HTR-8/SVneo (cell line): ENCODE measurements around the gene SLAMF9.

ENCODE experiments used
- DNase-seq: peaks from one replicate; pipeline ENCODE4 v3.0.0; 2011; ENCODE audit warnings: low spot score, mixed read lengths; ENCODE audit not compliant: insufficient read length
- FAIRE-seq: peaks from 2 replicates; lab custom pipeline; 2011; peaks lifted over from hg19 to GRCh38; lab: Jason Lieb, UNC

SLAMF9 gene

DNA sequence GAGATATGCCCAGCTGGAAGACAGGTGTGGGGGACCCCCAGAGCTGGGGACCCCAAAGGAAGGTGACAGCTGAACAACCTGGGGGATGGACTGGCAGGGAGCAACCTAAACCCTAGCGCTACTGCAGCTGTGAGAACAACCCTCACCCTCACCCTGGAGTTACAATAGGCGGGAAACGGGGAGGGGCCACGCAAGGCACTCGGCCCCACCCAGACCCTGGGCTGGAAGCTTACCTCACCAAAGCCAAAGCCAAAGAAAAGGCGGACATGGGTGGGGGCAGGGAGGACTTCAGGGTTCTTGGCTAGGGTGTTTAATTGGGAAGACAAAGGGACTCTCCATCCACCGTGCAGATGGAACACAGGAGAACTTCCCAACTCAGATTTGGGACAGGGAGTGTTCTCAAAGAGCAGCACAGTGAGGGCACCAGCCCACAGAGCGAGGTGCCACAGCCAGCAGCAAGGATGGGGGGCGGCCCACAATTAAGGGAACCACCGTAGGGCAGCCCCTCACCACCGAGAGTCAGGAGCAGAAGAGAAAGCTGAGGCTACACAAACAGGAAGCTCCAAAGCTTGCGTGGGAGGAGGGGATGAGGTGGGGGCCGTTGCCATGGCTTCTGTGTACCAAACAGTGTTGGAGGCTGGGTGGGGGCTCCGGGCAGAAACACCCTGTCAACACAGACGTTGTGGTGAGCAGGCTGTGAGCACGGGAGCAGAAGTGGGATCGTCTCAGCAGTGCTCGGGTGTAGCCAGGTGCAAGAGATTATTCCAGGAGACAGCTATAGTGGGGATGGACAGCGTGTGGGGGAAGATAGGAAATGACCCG, 30.6 kb downstream of the SLAMF9 start:
- FAIRE-seq, result no peak
- peak; percentile 53 for DNase-seq

GRCh38 chr1:159922511-159923202, 31.4 kb downstream of the SLAMF9 start:
- FAIRE-seq, result no peak

DNA sequence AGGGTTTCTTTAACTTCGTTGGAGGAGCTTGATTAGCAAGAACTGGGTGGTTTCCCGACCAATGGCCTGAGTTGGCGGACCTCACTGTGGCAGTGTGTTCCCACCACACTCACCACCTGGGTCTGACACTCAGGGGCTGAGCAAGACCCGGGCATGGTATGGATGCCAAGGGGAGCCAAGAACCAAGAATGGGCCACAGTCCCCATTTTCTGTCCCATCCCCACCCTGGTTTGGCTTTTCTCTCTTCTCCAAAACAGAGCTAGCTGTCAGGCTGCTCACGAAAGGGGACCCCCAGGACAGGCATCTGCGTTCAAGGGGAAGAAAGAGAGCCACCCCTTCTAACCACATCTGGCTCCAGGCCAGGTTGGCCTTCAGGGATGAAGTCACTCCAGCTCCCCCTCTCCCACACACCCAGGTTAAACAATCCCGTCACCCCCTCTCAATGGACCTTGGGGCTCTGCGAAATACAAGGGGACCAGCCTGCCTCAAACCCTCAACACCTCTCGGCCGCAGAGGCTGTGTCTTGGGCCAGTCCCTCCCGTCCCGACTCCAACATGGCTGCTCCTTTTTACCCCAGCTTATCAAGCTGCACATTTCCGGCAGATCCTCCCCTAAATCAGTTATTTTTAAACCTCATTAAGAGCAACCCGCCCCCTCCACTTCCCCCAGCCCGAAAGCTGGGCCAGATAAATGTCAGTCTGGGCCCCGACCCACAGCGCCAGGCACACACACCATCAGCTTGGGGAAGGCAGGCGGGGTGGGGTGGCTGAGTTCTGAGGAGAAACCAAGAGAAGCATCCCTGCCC, 32.1 kb downstream of the SLAMF9 start:
- no peak for DNase-seq
- FAIRE-seq, result no peak

More at GRCh38 chr1:159922511-159923202, 31.4 kb downstream of the SLAMF9 start:
- no peak for DNase-seq

- DNase-seq, result no peak
- no peak for FAIRE-seq
These were observed 32.8 kb downstream of the SLAMF9 start for GRCh38 chr1:159921251-159921650.

- no peak for DNase-seq
- FAIRE-seq, result no peak
These were observed 33.4 kb downstream of the SLAMF9 start for GRCh38 chr1:159920651-159921050.

- no peak for DNase-seq
- no peak for FAIRE-seq
These were observed 33.8 kb downstream of the SLAMF9 start for GRCh38 chr1:159920202-159920601.

DNA sequence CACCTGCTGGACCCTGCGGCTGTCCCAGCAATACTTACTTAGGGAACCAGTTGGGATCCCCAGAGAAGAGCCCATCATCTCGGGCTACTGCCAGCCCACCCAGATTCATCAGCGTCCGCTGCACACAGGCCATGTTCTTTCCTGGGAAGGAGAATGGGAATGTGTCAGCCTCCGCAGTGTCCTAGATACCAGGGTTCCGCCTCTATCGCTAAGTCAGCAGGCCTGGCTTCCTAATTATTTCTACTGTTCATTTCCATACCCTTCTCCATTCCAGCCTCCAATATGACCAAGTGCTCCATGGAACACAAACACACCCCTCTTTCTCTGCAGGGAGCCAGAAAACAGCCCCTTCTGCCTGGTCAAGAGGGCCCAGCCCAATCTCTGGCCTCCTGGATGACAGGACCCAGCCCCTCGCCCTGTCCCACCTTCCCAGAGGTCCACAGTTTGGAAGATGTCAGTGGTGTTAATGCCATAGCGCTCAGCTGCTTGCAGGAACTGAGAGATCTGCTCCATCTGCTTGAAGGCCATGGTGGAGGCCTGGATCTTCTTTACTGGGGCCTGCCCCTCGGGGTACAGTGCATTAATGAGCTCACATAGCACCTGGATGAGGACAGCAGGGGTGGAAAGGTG, 34.7 kb downstream of the SLAMF9 start:
- DNase-seq (no peak), FAIRE-seq (no peak)

DNA sequence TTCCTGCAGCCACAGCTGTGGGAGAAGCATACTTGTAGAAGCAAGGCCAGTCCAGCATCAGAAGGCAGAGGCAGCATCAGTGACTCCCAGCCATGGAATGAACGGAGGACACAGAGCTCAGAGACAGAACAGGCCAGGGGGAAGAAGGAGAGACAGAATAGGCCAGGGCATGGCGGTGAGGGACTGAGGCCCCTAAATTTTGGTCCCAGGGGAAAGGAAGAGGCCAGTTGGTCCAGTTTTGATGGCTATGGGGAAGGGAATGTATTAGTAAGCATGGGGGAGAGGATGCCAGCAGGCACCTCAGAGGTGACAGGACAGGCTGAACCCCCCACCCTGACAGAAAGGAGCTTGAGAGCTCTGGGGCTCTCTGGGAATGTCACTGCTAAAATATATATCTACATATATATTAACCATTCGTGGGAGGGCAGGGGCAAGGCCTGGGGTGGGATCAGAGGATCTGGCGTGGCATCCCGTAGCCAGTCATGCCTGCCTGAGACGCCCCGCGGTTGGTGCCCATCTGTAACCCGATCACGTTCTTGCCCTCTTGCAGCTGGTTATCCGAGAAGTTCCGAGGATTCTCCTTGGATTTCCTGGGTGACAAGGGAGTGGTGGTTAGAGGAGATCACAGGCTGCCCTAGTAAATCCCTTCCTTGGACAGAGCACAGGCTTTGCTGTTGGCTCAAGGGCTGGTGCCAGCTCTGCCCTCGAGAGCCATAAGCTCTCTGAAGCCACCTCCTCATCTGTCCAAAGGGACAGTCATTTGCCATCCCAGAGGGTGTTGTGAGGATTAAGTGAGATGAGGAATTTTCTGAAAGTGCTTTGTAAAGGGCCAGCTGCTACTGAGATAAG, 35.5 kb downstream of the SLAMF9 start:
- no peak for DNase-seq
- no peak for FAIRE-seq

DNA sequence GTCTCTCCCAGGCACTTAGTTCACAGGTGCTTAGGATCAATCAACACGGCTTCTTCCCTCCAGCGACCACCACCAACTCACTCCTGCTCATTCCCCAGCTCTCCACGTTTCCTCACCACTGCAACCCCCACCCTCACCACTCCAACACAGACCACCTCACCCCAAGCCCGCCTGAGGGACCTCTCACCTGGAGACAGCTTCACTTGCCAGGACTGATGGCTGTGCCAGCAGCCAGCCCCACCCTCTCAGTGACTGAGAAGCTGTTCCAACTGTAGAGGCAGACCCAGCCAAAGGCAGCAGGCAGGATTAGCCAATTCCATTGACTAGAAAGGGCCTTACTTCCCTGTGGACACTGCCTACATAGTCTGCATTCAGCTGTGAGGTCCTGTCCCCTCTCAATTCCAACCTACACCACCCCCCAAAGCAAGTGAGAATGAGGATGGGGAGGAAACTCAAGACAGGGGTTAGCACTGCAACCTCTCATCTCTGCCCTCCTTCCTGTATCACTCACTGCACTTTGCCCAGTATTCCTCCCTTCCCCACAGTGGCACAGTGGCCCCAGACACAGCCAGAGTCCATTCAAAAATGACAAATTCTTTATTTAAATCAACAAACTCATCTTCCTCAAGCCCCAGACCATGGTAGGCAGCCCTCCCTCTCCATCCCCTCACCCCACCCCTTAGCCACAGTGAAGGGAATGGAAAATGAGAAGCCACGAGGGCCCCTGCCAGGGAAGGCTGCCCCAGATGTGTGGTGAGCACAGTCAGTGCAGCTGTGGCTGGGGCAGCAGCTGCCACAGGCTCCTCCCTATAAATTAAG, 36.3 kb downstream of the SLAMF9 start:
- DNase-seq (no peak), FAIRE-seq (no peak)

- FAIRE-seq, result peak; percentile 65
- peak; percentile 72 for DNase-seq
These were observed 37.6 kb downstream of the SLAMF9 start for GRCh38 chr1:159916242-159917051.

- FAIRE-seq (no peak), DNase-seq (no peak)
These were observed 38.3 kb downstream of the SLAMF9 start for GRCh38 chr1:159915571-159916241.

DNA sequence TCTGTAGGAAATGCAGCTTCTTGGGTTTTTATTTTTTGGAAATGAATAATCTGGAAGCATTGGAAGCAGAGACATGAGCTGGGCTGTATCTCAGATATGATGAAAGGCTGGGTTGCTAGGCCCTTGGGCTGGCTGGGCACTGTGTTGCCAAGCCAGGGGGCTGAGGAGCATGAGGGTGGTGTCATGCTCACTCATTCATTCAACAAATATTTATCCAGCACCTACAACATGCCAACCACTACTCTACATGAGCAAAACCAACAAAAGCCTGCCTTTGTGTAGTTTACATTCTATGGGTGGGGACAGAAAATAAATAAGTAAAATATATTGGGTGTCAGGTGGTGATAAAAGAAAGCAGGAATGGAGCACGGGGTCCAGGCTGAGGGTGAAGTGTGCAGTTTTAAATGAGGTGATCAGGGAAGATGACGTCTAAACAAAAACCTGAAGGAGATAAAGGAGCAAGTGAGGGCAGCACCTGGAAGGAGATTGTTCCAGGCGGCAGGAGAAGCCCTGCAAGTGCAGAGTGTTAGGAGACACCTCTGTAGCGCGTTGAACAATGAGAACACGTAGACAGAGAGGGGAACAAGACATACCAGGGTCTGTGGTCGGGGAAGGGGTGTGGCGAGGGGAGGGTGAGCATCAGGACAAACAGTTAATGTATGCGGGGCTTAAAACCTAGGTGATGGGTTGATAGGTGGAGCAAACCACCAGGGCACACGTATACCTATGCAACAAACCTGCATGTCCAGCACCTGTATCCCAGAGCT, 39.6 kb downstream of the SLAMF9 start:
- DNase-seq (no peak), FAIRE-seq (no peak)

GRCh38 chr1:159913451-159914192, 40.4 kb downstream of the SLAMF9 start:
- DNase-seq, result no peak

DNA sequence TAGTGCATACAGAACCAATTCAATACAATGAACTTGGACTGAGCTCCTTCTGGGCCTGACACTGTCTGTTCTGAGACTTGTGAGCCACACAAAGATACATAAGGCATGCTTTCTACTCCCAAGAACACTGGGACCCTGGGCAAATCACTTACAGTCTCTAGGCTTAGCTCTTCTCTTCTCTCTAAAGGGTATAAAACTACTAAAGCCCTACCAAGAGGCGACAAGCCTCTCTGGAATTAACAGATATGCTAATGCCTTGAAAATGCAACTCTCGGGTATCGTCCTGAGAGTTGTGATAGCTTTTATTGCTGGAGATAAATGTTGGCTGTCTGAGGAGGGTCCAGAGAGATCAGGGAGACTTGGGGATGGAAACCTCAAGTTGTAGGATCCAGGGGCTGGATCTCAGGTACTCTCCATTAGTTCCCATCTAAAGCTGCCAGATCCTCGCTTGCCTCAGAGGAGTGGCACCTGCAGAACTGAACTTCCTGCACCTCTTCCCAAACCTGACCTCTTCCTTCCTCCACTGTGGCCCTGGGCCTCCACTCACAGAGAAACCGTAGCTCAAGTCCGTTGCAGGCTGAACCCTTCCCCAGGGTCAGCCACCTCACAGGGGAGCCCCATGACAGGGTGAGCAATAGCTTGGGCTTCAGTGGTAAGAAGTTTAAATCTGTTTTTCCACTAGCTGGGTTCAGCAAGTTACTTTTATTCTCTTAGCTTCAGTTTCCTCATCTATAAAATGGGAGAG, 42.5 kb downstream of the SLAMF9 start:
- no peak for FAIRE-seq
- no peak for DNase-seq

More at GRCh38 chr1:159913451-159914192, 40.4 kb downstream of the SLAMF9 start:
- no peak for FAIRE-seq
